Fibroblast of mammary gland (primary cell): Measurements from ENCODE around the gene MAPKAP1.

Experiments used
- DNase-seq: peaks from one replicate; pipeline ENCODE4 v3.0.0-alpha.2; 2010; ENCODE audit warnings: low read depth
- H3K4me3 ChIP-seq: 2 replicates; pipeline ENCODE4 v1.5.1; 2011; ENCODE audit warnings: low read depth, mild to moderate bottlenecking, low read length, moderate library complexity; ENCODE audit not compliant: control insufficient read depth
- CTCF ChIP-seq: conservative IDR thresholded peaks from 2 replicates; pipeline ENCODE4 v1.5.1; 2011; ENCODE audit warnings: low read depth, low read length, inconsistent platforms; ENCODE audit not compliant: control insufficient read depth, insufficient read depth

The MAPKAP1 gene

GRCh38 chr9:125425901-125426515 is 281.0 kb downstream of the MAPKAP1 start:
- DNase-seq: no peak
- H3K4me3 ChIP-seq: no peak overlapping the region
- TF ChIP-seq CTCF: no peak

- no peak overlapping the region for H3K4me3 ChIP-seq
Measured at GRCh38 chr9:125425170-125425897, 281.7 kb downstream of the MAPKAP1 start.

GRCh38 chr9:125423964-125424363 is 283.0 kb downstream of the MAPKAP1 start:
- no peak for DNase-seq
- H3K4me3 ChIP-seq: no peak overlapping the region
- TF ChIP-seq CTCF: no peak

More at GRCh38 chr9:125425170-125425897, 281.7 kb downstream of the MAPKAP1 start:
- TF ChIP-seq CTCF: no peak
- no peak for DNase-seq

GRCh38 chr9:125422853-125423252 is 284.2 kb downstream of the MAPKAP1 start:
- no peak for TF ChIP-seq CTCF
- no peak for DNase-seq
- H3K4me3 ChIP-seq: no peak overlapping the region

GRCh38 chr9:125421591-125422181 is 285.3 kb downstream of the MAPKAP1 start:
- TF ChIP-seq CTCF: no peak
- no peak for DNase-seq
- no peak overlapping the region for H3K4me3 ChIP-seq

- no peak for TF ChIP-seq CTCF
- peak; percentile 15 for DNase-seq
- H3K4me3 ChIP-seq: no peak overlapping the region
Measured at GRCh38 chr9:125421166-125421565, 285.8 kb downstream of the MAPKAP1 start.

GRCh38 chr9:125418404-125418803 is 288.6 kb downstream of the MAPKAP1 start:
- no peak overlapping the region for H3K4me3 ChIP-seq
- no peak for DNase-seq
- no peak for TF ChIP-seq CTCF
